HEK293 (cell line): Measurements from ENCODE around the gene DCDC2B.

ENCODE experiments used
- CTCF ChIA-PET: fragments of 350-600 bp; formaldehyde crosslinking; extraction: SDS; loops from one replicate; lab custom pipeline; 2021; ENCODE audit warnings: antibody characterized with exemption; lab: Yijun Ruan, JAX
- POLR2A ChIA-PET: fragments of 300-600 bp; formaldehyde crosslinking; extraction: SDS; loops from one replicate; lab custom pipeline; 2020; ENCODE audit warnings: antibody characterized with exemption, inconsistent platforms; lab: Yijun Ruan, JAX
- H3K27ac ChIP-seq: fragments of 200-500 bp; sonication (Bioruptor generic); 2 replicates; pipeline ENCODE4 v1.5.1; 2014; ENCODE audit warnings: low read depth, low read length, control low read depth, inconsistent platforms; ENCODE audit errors: extremely low read depth
- H3K36me3 ChIP-seq, 2 experiments: fragments of 200-500 bp in 1 of 2; sonication (Bioruptor generic) in 1 of 2; 1 replicate in 1 of 2; 2 replicates in 1 of 2; pipeline ENCODE4 v1.5.1; 2014 to 2017; ENCODE audit warnings: inconsistent platforms in 2 of 2, low read length in 2 of 2; ENCODE audit not compliant: control insufficient read depth in 2 of 2, insufficient read depth in 1 of 2
- H3K4me1 ChIP-seq: fragments of 200-500 bp; sonication (Bioruptor generic); 2 replicates; pipeline ENCODE4 v1.5.1; 2014; ENCODE audit warnings: mild to moderate bottlenecking, low read length, inconsistent platforms; ENCODE audit not compliant: control insufficient read depth, insufficient read depth
- H3K4me3 ChIP-seq: 2 replicates; pipeline ENCODE4 v1.5.1; 2011; ENCODE audit warnings: low read depth, mild to moderate bottlenecking, control low read depth, low read length, moderate library complexity
- H3K9me3 ChIP-seq: fragments of 200-500 bp; sonication (Bioruptor generic); 2 replicates; pipeline ENCODE4 v1.5.1; 2014; ENCODE audit warnings: low read depth, low read length, inconsistent platforms; ENCODE audit not compliant: control insufficient read depth, insufficient read depth
- GLI2 ChIP-seq: fragments of 450-650 bp; formaldehyde crosslinking; IDR thresholded peaks from 2 replicates; pipeline ENCODE4; 2017; ENCODE audit warnings: missing biosample characterization, missing genetic modification characterization, low read depth, borderline replicate concordance
- KLF16 ChIP-seq: fragments of 450-650 bp; formaldehyde crosslinking; IDR thresholded peaks from 2 replicates; pipeline ENCODE4 v1.5.1; 2017; ENCODE audit warnings: missing biosample characterization, missing genetic modification characterization
- KLF9 ChIP-seq: fragments of 450-650 bp; formaldehyde crosslinking; IDR thresholded peaks from 2 replicates; pipeline ENCODE4 v1.5.1; 2016; ENCODE audit warnings: missing biosample characterization, missing genetic modification characterization, low read depth
- MZF1 ChIP-seq: fragments of 450-650 bp; formaldehyde crosslinking; IDR thresholded peaks from 2 replicates; pipeline ENCODE4 v1.5.1; 2017; ENCODE audit warnings: missing biosample characterization, missing genetic modification characterization, borderline replicate concordance
- TCF7L2 ChIP-seq: IDR thresholded peaks from 2 replicates; pipeline ENCODE4 v1.6.1; 2011; ENCODE audit warnings: low read depth, mild to moderate bottlenecking, inconsistent platforms, low read length, moderate library complexity, borderline replicate concordance
- YY1 ChIP-seq: fragments of 450-650 bp; formaldehyde crosslinking; IDR thresholded peaks from 2 replicates; pipeline ENCODE4 v1.5.1; 2018; ENCODE audit warnings: missing biosample characterization, missing genetic modification characterization
- ZBTB17 ChIP-seq: fragments of 450-650 bp; formaldehyde crosslinking; IDR thresholded peaks from 2 replicates; pipeline ENCODE4 v1.5.1; 2016; ENCODE audit warnings: missing biosample characterization, missing genetic modification characterization
- ZNF121 ChIP-seq: fragments of 450-650 bp; formaldehyde crosslinking; IDR thresholded peaks from 2 replicates; pipeline ENCODE4 v1.5.1; 2016; ENCODE audit warnings: missing biosample characterization, missing genetic modification characterization
- ZNF132 ChIP-seq: fragments of 450-650 bp; formaldehyde crosslinking; IDR thresholded peaks from 2 replicates; pipeline ENCODE4 v1.5.1; 2017; ENCODE audit warnings: missing biosample characterization, missing genetic modification characterization, borderline replicate concordance
- ZNF138 ChIP-seq: fragments of 450-650 bp; formaldehyde crosslinking; IDR thresholded peaks from 2 replicates; pipeline ENCODE4 v1.5.1; 2016; ENCODE audit warnings: missing biosample characterization, missing genetic modification characterization, borderline replicate concordance
- ZNF175 ChIP-seq: fragments of 450-650 bp; formaldehyde crosslinking; IDR thresholded peaks from 2 replicates; pipeline ENCODE4 v1.5.1; 2016; ENCODE audit warnings: missing biosample characterization, missing genetic modification characterization
- ZNF24 ChIP-seq: fragments of 450-650 bp; formaldehyde crosslinking; IDR thresholded peaks from 2 replicates; pipeline ENCODE4 v1.5.1; 2016; ENCODE audit warnings: missing biosample characterization, missing genetic modification characterization
- ZNF302 ChIP-seq: fragments of 450-650 bp; formaldehyde crosslinking; IDR thresholded peaks from 2 replicates; pipeline ENCODE4 v1.5.1; 2016; ENCODE audit warnings: missing biosample characterization, missing genetic modification characterization, low read depth
- ZNF341 ChIP-seq: fragments of 450-650 bp; formaldehyde crosslinking; IDR thresholded peaks from 2 replicates; pipeline ENCODE4; 2016; ENCODE audit warnings: low read depth, missing biosample characterization, missing genetic modification characterization
- ZNF561 ChIP-seq: fragments of 450-650 bp; IDR thresholded peaks from 2 replicates; pipeline ENCODE4 v1.5.1; 2018; ENCODE audit warnings: missing biosample characterization, missing genetic modification characterization, borderline replicate concordance
- ZNF596 ChIP-seq: fragments of 450-650 bp; IDR thresholded peaks from 2 replicates; pipeline ENCODE4 v1.5.0; 2018; ENCODE audit warnings: missing biosample characterization, mild to moderate bottlenecking, missing genetic modification characterization, moderate library complexity
- ZNF701 ChIP-seq: fragments of 450-650 bp; formaldehyde crosslinking; IDR thresholded peaks from 2 replicates; pipeline ENCODE4 v1.5.1; 2016; ENCODE audit warnings: missing biosample characterization, missing genetic modification characterization
- ZNF776 ChIP-seq: fragments of 450-650 bp; formaldehyde crosslinking; IDR thresholded peaks from 2 replicates; pipeline ENCODE4 v1.5.0; 2017; ENCODE audit warnings: missing biosample characterization, missing genetic modification characterization, borderline replicate concordance
- ZSCAN23 ChIP-seq: fragments of 450-650 bp; formaldehyde crosslinking; IDR thresholded peaks from 2 replicates; pipeline ENCODE4 v1.5.1; 2016; ENCODE audit warnings: missing biosample characterization, missing genetic modification characterization
- ZXDB ChIP-seq: fragments of 450-650 bp; formaldehyde crosslinking; IDR thresholded peaks from 2 replicates; pipeline ENCODE4 v1.5.1; 2016; ENCODE audit warnings: missing biosample characterization, missing genetic modification characterization
- TF ChIP-seq, protein P1 (sequence below): fragments of 450-650 bp; formaldehyde crosslinking; IDR thresholded peaks from 2 replicates; pipeline ENCODE4 v1.5.1; 2016; ENCODE audit warnings: missing biosample characterization, missing genetic modification characterization
- TF ChIP-seq, protein P2 (sequence below): IDR thresholded peaks from 2 replicates; pipeline ENCODE4 v1.6.1; 2011; ENCODE audit warnings: mild to moderate bottlenecking, low read depth, low read length, borderline replicate concordance
- TF ChIP-seq, protein P3 (sequence below): fragments of 450-650 bp; formaldehyde crosslinking; IDR thresholded peaks from 2 replicates; pipeline ENCODE4 v1.5.1; 2017; ENCODE audit warnings: missing biosample characterization, missing genetic modification characterization
- TF ChIP-seq, protein P4 (sequence below): fragments of 450-650 bp; formaldehyde crosslinking; IDR thresholded peaks from 2 replicates; pipeline ENCODE4; 2016; ENCODE audit warnings: missing biosample characterization, missing genetic modification characterization

Gene DCDC2B

DNA sequence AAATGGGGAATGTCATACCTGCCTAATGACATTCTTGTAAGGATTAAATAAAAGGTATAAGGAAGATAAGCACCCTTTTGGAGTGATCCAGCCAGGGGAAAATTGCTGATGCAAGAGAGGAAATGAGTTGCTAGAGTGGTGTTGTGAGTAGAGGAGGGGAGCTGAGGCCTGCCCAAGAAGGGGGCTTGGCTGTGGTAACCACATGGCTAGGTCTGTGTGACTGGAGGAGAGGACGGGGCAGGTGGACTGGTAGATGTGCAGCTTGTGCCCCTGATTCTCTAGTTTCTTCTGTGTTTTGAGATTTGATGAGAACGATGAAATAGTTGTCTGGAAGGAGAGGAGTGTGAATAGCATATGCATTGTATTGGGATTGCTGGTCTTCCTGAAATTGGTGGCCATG is 22.8 kb upstream of the DCDC2B start (continued):
- TF ChIP-seq, protein P1, sequence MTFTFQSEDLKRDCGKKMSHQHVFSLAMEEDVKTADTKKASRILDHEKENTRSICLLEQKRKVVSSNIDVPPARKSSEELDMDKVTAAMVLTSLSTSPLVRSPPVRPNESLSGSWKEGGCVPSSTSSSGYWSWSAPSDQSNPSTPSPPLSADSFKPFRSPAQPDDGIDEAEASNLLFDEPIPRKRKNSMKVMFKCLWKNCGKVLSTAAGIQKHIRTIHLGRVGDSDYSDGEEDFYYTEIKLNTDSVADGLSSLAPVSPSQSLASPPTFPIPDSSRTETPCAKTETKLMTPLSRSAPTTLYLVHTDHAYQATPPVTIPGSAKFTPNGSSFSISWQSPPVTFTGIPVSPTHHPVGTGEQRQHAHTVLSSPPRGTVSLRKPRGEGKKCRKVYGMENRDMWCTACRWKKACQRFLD, result no peak
- TF ChIP-seq ZNF121 (tag by site-specific recombination), result no peak
- TF ChIP-seq KLF9 (tag by site-specific recombination), result no peak
- no peak for TF ChIP-seq MZF1 (tag by site-specific recombination)
- TF ChIP-seq ZNF302 (tag by site-specific recombination), result no peak
- TF ChIP-seq, protein P2, sequence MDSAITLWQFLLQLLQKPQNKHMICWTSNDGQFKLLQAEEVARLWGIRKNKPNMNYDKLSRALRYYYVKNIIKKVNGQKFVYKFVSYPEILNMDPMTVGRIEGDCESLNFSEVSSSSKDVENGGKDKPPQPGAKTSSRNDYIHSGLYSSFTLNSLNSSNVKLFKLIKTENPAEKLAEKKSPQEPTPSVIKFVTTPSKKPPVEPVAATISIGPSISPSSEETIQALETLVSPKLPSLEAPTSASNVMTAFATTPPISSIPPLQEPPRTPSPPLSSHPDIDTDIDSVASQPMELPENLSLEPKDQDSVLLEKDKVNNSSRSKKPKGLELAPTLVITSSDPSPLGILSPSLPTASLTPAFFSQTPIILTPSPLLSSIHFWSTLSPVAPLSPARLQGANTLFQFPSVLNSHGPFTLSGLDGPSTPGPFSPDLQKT, result no peak
- TF ChIP-seq, protein P3, sequence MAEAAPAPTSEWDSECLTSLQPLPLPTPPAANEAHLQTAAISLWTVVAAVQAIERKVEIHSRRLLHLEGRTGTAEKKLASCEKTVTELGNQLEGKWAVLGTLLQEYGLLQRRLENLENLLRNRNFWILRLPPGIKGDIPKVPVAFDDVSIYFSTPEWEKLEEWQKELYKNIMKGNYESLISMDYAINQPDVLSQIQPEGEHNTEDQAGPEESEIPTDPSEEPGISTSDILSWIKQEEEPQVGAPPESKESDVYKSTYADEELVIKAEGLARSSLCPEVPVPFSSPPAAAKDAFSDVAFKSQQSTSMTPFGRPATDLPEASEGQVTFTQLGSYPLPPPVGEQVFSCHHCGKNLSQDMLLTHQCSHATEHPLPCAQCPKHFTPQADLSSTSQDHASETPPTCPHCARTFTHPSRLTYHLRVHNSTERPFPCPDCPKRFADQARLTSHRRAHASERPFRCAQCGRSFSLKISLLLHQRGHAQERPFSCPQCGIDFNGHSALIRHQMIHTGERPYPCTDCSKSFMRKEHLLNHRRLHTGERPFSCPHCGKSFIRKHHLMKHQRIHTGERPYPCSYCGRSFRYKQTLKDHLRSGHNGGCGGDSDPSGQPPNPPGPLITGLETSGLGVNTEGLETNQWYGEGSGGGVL (tag by site-specific recombination), result no peak
- no peak for TF ChIP-seq ZNF138 (tag by site-specific recombination)
- no peak for TF ChIP-seq ZNF561 (tag by site-specific recombination)
- no peak for TF ChIP-seq ZNF175 (tag by site-specific recombination)
- TF ChIP-seq ZNF24 (tag by site-specific recombination), result no peak
- no peak for TF ChIP-seq ZNF341 (tag by site-specific recombination)
- TF ChIP-seq YY1 (tag by site-specific recombination), result no peak
- TF ChIP-seq GLI2 (tag by site-specific recombination), result no peak
- TF ChIP-seq KLF16 (tag by site-specific recombination), result peak; percentile 51; the same call in 1 of the 2 replicates

DNA sequence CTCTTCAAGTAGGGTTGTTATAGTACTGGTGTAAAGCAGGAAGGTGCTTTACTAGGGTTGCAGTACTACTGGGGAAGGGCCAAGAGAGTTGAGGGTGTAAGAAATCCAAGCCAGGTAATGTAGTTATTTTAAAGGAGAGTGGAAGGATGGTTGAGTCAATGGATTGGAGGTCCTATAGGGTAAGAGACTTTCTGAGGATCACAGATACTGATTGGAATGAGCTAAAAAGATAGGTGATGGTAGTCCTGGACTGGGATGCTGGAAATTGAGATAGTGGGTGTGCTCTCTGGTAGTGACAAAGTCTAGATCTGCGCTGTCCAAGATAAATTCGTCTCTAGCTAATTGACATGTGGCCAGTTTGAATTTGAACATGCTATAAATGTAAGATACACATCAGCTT is 22.4 kb upstream of the DCDC2B start:
- CTCF ChIA-PET, result interaction anchor here (0.6 kb wide), 1 partner anchor 103 kb away, joined by 3 read pairs; no protein-coding TSS in a partner anchor

DNA sequence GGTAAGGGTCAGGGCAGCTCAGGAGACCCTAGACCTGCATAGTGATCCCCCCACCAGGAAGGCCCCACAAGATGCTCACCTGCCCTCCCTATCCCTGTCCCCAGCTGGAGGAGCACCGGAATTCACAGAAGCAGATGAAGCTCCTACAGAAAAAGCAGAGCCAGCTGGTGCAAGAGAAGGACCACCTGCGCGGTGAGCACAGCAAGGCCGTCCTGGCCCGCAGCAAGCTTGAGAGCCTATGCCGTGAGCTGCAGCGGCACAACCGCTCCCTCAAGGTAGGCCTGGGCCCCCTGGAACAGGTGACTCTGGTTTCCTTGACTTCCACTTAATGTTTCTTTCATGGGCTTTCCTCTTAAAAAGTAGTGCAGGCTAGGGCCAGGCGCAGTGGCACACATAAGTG is 21.0 kb upstream of the DCDC2B start:
- Histone ChIP-seq H3K9me3 (no peaks in the 10 kb centered on the region), H3K36me3 (peaks cover 78 to 91% of the 10 kb centered on the region in 2 experiments), H3K27ac (no peak overlapping the region)
- CTCF ChIA-PET, result no interaction called here
- POLR2A ChIA-PET, result interaction anchor here (1.4 to 1.6 kb wide), 2 partner anchors 8 kb away, joined by 5 to 6 read pairs; partner anchors contain the start of gene TXLNA
- no peak for TF ChIP-seq ZXDB (tag by site-specific recombination)
- no peak for TF ChIP-seq TCF7L2
- no peak for TF ChIP-seq ZNF776 (tag by site-specific recombination)
- no peak for TF ChIP-seq ZNF701 (tag by site-specific recombination)
- TF ChIP-seq ZNF596, result no peak
- TF ChIP-seq, protein P4, sequence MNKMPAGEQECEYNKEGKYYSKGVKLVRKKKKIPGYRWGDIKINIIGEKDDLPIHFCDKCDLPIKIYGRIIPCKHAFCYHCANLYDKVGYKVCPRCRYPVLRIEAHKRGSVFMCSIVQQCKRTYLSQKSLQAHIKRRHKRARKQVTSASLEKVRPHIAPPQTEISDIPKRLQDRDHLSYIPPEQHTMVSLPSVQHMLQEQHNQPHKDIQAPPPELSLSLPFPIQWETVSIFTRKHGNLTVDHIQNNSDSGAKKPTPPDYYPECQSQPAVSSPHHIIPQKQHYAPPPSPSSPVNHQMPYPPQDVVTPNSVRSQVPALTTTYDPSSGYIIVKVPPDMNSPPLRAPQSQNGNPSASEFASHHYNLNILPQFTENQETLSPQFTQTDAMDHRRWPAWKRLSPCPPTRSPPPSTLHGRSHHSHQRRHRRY, result no peak
- TF ChIP-seq, all 188 proteins: peak for 0
- H3K4me1 ChIP-seq, result no peaks in the 10 kb centered on the region
- H3K4me3 ChIP-seq, result no peak overlapping the region

More for the DNA sequence above, 22.4 kb upstream of the DCDC2B start:
- no peak for TF ChIP-seq ZSCAN23 (tag by site-specific recombination)
- TF ChIP-seq ZNF132 (tag by site-specific recombination), result no peak
- TF ChIP-seq ZBTB17 (tag by site-specific recombination), result peak; percentile 73
- TF ChIP-seq, all 188 proteins: peak for 1
- H3K9me3 ChIP-seq, result no peaks in the 10 kb centered on the region
- no peaks in the 10 kb centered on the region for H3K4me1 ChIP-seq
- POLR2A ChIA-PET, result no interaction called here
- peak overlapping the region; percentile 24; the same call in 1 of the 2 replicates for H3K27ac ChIP-seq
- H3K36me3 ChIP-seq, result peaks cover 78 to 91% of the 10 kb centered on the region in 2 experiments
- H3K4me3 ChIP-seq, result no peak overlapping the region
